SU-DHL-6 (cell line): ENCODE data around the gene SLC52A3.
A peak's percentile ranks its signal among the peaks of the same experiment; 100 is the strongest.

Source experiments
- H2AFZ ChIP-seq: fragments of 200-600 bp; sonication (generic); 2 replicates; pipeline ENCODE4 v1.6.1; 2014; ENCODE audit warnings: low read depth, mild to moderate bottlenecking, moderate library complexity, mixed read lengths, antibody characterized with exemption, low read length; ENCODE audit not compliant: severe bottlenecking
- H3F3A ChIP-seq: fragments of 200-600 bp; shearing (Covaris generic); 2 replicates; pipeline ENCODE4 v1.6.0; 2016; ENCODE audit warnings: antibody characterized with exemption, mild to moderate bottlenecking; ENCODE audit not compliant: insufficient read depth
- H3K27ac ChIP-seq: fragments of 200-600 bp; sonication (generic); 2 replicates; pipeline ENCODE4 v1.5.1; 2016; ENCODE audit warnings: low read depth, mild to moderate bottlenecking, low read length, moderate library complexity, mixed read lengths
- H3K27me3 ChIP-seq: fragments of 200-600 bp; sonication (generic), shearing (Covaris generic); 2 replicates; pipeline ENCODE4 v1.6.0; 2014; ENCODE audit warnings: mild to moderate bottlenecking, low read length
- H3K36me3 ChIP-seq: fragments of 200-600 bp; sonication (generic); 2 replicates; pipeline ENCODE4 v1.6.1; 2014; ENCODE audit warnings: mild to moderate bottlenecking, low read length, mixed read lengths
- H3K4me2 ChIP-seq: fragments of 300-600, 200-600 bp; shearing (Covaris generic), sonication (generic); 2 replicates; pipeline ENCODE4 v1.6.0; 2014; ENCODE audit warnings: low read length, low read depth, mild to moderate bottlenecking; ENCODE audit not compliant: poor library complexity, severe bottlenecking
- H3K4me3 ChIP-seq: fragments of 200-600 bp; sonication (generic); 2 replicates; pipeline ENCODE4 v1.5.1; 2014; ENCODE audit warnings: antibody characterized with exemption, low read length, mild to moderate bottlenecking, mixed read lengths; ENCODE audit not compliant: insufficient read depth, poor library complexity, severe bottlenecking
- H3K79me2 ChIP-seq: fragments of 200-600 bp; sonication (generic); 2 replicates; pipeline ENCODE4 v1.6.1; 2014; ENCODE audit warnings: mild to moderate bottlenecking, low read length, moderate library complexity; ENCODE audit not compliant: insufficient read depth
- H3K9ac ChIP-seq: fragments of 200-600 bp; sonication (generic); 2 replicates; pipeline ENCODE4 v1.7.0; 2014; ENCODE audit warnings: mild to moderate bottlenecking, low read length
- H3K9me2 ChIP-seq: fragments of 200-600 bp; sonication (generic); replicated peaks from 2 replicates; pipeline ENCODE4 v1.6.1; 2014; ENCODE audit warnings: low read length; ENCODE audit not compliant: insufficient read depth
- H3K9me3 ChIP-seq: fragments of 200-600 bp; sonication (generic); 2 replicates; pipeline ENCODE4 v1.6.1; 2014; ENCODE audit warnings: low read length, mixed read lengths; ENCODE audit not compliant: insufficient read depth
- H4K20me1 ChIP-seq: fragments of 200-600 bp; sonication (generic); 2 replicates; pipeline ENCODE4 v1.6.1; 2014; ENCODE audit warnings: low read depth, mild to moderate bottlenecking, antibody characterized with exemption, low read length, moderate library complexity, mixed read lengths
- CTCF ChIP-seq: fragments of 200-600 bp; sonication (generic); IDR thresholded peaks from one replicate; pipeline ENCODE4 v1.5.1; 2017; ENCODE audit warnings: antibody characterized with exemption, mild to moderate bottlenecking, low read length, moderate library complexity; ENCODE audit not compliant: insufficient read depth, poor library complexity, severe bottlenecking
- EZH2phosphoT487 ChIP-seq: fragments of 200-600 bp; sonication (generic), shearing (Covaris generic); conservative IDR thresholded peaks from 2 replicates; pipeline ENCODE4 v1.6.1; 2018; ENCODE audit warnings: mild to moderate bottlenecking, antibody characterized with exemption, low read length, moderate library complexity, mixed read lengths

Gene SLC52A3

GRCh38 chr20:768426-768978 is at the start of gene SLC52A3:
Gene SLC52A3 (minus strand): TSS chr20:768500. CDS start chr20:765774, 2,726 bp downstream.
- no peaks in the 10 kb centered on the region for H3K9me2 ChIP-seq
- no peaks in the 10 kb centered on the region for H3K79me2 ChIP-seq
- H3K9me3 ChIP-seq: no peaks in the 10 kb centered on the region
- no peak within 1 kb of the TSS for H3K27ac ChIP-seq
- no peak within 1 kb of the TSS for H3K4me3 ChIP-seq
- no peak for TF ChIP-seq CTCF
- TF ChIP-seq EZH2phosphoT487: no peak
- H3K4me2 ChIP-seq: no peak within 1 kb of the TSS
- no peaks in the 10 kb centered on the region for H3F3A ChIP-seq
- no peaks in the 10 kb centered on the region for H4K20me1 ChIP-seq
- no peaks in the 10 kb centered on the region for H3K27me3 ChIP-seq
- no peak within 1 kb of the TSS for H2AFZ ChIP-seq
- no peak within 1 kb of the TSS for H3K9ac ChIP-seq
- no peaks in the 10 kb centered on the region for H3K36me3 ChIP-seq

- no peaks in the 10 kb centered on the region for H3K79me2 ChIP-seq
- H2AFZ ChIP-seq: no peak overlapping the region
- H3F3A ChIP-seq: no peaks in the 10 kb centered on the region
- no peaks in the 10 kb centered on the region for H3K9me3 ChIP-seq
- H4K20me1 ChIP-seq: no peaks in the 10 kb centered on the region
- TF ChIP-seq CTCF (peak; percentile 89), EZH2phosphoT487 (no peak)
- no peak overlapping the region for H3K27ac ChIP-seq
- H3K4me3 ChIP-seq: no peak overlapping the region
- H3K9ac ChIP-seq: no peak overlapping the region
- H3K4me2 ChIP-seq: no peak overlapping the region
- no peaks in the 10 kb centered on the region for H3K36me3 ChIP-seq
- H3K27me3 ChIP-seq: no peaks in the 10 kb centered on the region
- no peaks in the 10 kb centered on the region for H3K9me2 ChIP-seq
These were observed 47.8 kb upstream of the SLC52A3 start for GRCh38 chr20:815914-816606.

GRCh38 chr20:815226-815625 is 46.9 kb upstream of the SLC52A3 start:
- Histone ChIP-seq H3K4me2 (no peak overlapping the region), H3K9ac (no peak overlapping the region), H3K9me2 (no peaks in the 10 kb centered on the region), H3K79me2 (no peaks in the 10 kb centered on the region), H3K27me3 (no peaks in the 10 kb centered on the region), H3K27ac (no peak overlapping the region), H3K9me3 (no peaks in the 10 kb centered on the region), H3K36me3 (no peaks in the 10 kb centered on the region), H3F3A (no peaks in the 10 kb centered on the region), H2AFZ (no peak overlapping the region), H4K20me1 (no peaks in the 10 kb centered on the region), H3K4me3 (no peak overlapping the region)
- TF ChIP-seq EZH2phosphoT487 (no peak), CTCF (no peak)
